ENCODE measurements around the gene GSTA2.

DNA sequence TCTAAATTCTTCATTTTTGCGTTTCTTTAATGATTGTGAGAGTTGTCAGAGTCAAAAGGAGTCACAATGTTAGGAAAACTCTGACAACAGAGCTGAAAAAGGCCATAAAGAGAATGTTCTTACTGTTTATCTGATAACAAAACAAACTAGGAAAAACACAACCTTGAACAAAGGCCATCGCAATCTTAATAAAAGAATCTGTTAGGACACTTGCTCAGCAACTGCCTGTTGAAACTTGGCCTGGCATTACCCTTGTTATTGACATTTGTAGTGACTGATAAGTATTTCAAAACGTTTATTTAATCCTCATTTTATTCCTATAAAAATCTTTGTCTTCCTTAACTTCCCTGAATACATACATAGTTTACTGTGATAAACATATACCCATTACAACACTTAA lies 24.6 kb upstream of the GSTA2 start:
- TF ChIP-seq POLR2A (IDR thresholded peaks at IDR 0.05; ENCODE audit: low read depth, low read length) = no peak
- TF ChIP-seq POLR2AphosphoS5 (IDR thresholded peaks at IDR 0.05; ENCODE audit: low read depth, low read length) = no peak
- no peak for TF ChIP-seq SPI1 (IDR thresholded peaks at IDR 0.05; ENCODE audit: low read depth, low read length)
- no peak for TF ChIP-seq TAF1 (IDR thresholded peaks at IDR 0.05; ENCODE audit: low read depth, low read length)

Data from GM12891 (cell line).